NCI-H345 treated with DMSO at 0.1 percent for 48 hours (cell line): Measurements from ENCODE around the gene ANXA4.
"Not testable (repeated sequence)": the region's sequence is repeated elsewhere in the genome, so short reads cannot be mapped to it uniquely, and the experiment has no call there.

Source experiments
- DNase-seq: peaks from one replicate; lab custom pipeline; 2025; ENCODE audit not compliant: unreplicated experiment; lab: John Stamatoyannopoulos, UW

ANXA4 gene

DNA sequence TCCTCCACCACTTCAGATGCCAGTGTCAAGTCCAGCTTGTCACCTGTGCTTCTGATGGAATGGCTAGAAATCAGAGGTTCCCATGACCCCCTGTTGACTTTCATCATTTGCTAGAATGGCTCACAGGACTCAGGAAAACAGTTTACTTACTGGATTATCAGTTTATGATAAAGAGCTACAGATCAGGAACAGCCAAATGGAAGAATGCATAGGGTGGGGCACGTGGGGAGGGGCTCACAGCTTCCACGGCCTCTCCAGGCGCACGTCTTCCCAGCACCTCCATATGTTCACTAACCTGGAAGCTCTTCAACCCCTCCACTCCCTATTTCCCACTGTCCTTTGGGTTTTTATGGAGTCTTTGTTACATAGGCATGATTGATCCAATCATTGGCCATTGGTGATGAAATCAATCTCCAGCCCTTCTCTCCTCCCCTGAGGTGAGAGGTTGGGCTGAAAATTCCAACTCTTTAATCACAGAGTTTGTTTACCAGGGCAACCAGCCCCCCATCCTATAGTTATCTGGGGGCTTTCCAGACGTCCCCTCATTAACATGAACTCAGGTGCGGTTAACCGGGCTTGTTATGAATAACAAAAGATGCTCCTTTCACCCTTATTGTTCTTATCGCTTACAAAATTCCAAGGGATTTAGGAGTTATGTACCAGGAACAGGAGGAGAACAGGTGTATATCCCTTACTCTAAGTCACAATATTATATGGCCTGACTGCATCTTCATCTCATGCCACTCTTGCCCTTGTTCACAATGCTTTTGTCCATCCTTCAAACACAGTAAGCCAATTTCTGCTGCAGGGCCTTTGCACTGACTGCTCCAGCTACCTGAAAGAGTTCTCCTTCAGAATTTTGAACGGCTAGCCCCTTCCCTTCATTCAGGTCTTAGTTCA is 35.2 kb downstream of the ANXA4 start:
- no peak for DNase-seq

DNA sequence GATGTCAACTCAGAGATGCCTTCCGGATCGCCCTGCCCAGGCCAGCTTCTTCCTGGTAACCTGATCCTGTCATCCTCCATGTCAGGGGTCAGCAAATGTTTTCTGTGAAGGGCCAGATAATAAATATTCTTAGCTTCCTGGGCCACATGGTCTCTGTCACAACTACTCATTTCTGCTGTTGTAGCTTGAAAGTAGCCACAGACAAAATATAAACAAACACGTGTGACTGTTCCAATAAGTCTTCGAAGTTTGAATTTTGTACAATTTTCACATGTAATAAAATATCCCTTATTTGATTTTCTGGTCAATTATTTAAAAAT is 35.8 kb downstream of the ANXA4 start:
- no peak for DNase-seq

DNA sequence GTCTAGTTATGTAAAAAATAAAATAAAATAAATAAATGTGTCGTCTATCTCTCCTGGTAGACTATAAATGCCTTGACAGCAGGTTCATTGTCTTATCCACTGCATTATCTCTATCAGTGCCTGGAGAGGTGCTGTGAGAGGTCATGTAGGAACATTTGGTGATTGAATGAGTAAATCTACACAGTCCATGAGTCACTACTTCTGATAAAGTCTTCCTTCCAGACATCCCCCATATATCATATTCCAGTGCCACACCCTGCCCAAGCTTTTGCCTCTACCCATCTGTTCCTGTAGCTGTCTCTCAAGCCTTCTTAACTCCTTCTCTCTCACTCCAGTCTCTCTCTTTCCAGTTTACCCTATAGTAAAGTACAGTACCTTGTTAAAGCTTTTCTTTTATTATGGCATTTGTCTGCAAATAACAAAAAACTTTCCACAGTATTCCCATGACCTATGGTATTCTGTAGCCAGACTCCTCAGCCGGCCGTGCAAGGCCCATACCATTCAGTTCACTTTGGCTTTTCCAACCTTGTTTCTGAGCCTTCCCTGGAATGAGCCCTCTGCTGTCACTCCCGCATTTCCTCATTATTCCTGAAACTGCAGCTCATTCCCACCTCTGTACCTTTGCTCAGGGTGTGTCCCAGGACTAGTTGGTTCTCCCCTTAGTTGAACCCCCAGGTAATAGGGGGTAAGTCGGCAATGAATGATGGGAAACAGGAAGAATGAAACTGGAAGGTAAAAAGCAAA is 37.5 kb downstream of the ANXA4 start:
- no peak for DNase-seq

DNA sequence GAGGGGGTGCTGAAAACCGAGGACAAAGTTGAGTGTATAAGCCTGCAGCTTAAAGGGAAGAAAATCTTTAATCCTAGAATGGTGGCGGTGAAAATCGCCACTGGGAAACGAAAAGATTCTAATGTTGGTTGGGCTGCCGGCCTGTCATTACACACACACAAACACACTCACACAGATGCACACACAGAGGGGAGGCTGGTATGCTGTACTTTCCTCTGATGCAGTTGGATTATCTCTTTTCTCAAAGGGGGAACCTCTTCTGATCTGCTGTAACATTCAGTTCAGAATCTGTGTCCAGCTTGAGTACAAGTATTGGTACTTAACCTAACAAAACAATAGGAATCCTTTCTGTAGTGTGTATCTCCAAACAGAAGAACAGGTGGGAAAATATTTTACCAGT is 39.0 kb downstream of the ANXA4 start:
- no peak for DNase-seq

DNA sequence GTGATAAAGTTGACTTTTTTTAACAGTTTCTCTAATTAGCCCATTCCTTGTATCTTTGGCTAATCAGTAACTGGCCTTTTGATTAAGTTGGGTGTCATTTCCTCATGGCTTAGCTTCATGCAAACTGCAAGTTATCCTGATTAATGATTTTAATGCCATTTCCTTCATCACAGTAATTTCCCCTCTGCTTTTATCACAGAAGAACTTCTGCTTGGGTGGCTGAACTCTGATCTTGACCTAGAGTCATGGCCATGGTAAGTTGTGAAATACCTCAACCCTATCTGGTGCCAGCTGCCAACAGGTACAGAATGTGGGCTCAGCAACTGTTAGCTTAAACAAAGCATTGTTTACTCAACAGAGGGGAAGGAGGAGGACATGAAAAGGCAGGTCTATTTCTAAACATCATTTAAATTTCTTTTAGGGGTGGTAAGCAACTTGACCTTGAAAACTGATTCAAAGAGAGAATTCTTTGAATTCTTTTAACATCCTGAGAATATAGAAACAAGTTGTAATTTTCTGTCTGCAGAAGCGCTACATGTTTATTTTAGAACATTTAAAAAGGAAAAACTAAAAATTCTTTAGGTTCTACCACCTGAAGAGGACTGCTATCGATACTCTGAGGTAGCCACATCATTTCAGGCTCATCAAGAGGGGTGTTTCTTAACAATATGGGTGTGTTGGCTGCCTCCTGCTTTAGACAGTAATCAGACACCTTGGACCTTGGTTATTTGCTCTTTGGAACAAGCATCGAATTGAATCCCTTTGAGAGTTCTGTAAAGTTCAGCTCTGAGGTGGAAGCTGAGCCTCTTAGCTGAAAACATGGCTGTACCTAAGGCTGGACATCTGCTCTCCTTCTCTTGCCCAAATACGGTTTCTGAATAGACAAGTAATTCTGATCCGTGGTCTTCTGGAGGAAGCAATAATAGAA is 39.7 kb downstream of the ANXA4 start:
- DNase-seq: peak; percentile 30

DNA sequence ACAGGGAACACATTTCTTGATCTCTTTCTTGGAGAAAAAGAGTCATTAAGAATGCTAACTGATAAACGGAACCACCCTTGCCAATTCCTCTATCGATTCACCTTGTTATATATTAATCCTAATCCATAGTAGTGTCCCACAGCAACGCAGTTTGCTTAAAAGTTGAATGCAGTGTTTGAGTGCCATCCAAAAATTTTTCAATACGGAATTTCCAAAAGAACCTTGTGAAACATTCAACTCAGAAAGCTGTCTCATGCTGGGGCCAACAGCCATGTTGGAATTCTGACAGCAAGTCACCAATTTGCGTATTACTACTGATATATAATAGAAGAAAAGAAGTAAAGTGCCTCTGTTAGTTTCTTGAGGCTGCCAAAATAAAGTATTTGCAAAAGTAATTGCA is 42.3 kb downstream of the ANXA4 start:
- no peak for DNase-seq

DNA sequence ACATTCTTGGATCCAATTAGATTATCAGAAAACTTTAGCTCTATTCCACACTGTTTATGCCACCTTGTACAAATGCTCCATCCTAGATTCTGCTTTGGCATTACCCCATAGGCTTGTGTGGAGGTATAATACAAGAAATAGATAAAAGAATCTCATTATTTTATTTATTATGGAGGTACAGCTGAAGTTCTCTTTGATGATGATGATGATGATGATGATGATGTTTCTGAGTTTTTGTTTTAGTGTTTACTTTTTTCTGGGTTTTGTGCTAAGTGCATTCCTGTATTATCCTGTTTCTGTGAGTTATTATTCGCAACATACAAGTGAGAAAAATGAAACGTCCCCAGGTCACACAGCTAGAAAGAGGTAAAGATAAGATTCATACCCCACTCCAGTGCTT is 43.4 kb downstream of the ANXA4 start:
- DNase-seq: no peak

DNA sequence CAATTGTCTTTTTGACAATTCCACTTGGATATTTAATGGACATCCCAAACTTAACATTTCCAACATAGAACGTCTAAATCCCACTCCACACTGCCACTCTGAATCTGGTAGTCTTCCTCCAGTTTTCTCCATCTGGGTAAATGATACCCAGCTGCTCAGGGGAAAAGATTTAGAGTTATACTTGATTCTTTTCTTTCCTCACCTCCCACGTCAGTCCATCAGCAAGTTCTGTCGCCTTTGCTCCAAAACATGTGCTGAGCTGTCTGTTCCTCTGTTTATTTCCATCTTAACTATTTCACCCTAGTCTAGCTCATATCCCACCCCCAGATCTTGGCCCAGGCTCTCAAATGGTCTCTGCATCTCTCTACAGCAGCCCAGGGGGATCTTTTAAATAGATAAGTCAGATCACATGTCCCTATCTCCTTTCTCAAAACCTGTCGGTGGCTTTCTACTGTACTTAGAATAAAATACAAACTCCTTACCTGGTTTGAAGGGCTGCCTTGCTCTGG is 44.2 kb downstream of the ANXA4 start:
- DNase-seq: no peak

DNA sequence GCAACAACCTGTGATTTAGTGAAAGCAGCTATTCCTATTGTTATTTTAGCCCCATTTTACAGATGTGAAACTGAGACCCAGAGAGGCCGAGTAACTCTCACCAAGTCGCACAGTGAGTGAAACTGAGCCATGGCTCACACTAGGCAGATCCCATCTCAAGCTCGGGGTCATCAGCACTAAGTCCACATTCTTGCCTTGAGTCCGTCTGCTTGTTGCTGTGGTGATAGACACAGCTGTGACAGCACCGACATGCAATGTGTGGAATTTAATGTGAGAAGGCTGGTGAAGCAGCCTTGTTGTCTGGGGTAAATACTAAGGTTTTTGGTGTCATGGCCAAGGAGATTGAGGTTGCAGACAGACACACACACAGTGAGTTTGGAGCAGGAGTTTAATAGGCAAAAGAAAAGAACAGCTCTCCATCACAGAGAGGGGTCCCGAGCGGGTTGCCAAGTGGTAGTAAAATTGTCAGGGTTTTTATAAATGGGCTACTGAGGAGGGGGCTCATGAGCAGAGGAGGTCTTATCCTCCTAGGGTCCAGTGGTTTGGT is 47.3 kb downstream of the ANXA4 start:
- DNase-seq: no peak

DNA sequence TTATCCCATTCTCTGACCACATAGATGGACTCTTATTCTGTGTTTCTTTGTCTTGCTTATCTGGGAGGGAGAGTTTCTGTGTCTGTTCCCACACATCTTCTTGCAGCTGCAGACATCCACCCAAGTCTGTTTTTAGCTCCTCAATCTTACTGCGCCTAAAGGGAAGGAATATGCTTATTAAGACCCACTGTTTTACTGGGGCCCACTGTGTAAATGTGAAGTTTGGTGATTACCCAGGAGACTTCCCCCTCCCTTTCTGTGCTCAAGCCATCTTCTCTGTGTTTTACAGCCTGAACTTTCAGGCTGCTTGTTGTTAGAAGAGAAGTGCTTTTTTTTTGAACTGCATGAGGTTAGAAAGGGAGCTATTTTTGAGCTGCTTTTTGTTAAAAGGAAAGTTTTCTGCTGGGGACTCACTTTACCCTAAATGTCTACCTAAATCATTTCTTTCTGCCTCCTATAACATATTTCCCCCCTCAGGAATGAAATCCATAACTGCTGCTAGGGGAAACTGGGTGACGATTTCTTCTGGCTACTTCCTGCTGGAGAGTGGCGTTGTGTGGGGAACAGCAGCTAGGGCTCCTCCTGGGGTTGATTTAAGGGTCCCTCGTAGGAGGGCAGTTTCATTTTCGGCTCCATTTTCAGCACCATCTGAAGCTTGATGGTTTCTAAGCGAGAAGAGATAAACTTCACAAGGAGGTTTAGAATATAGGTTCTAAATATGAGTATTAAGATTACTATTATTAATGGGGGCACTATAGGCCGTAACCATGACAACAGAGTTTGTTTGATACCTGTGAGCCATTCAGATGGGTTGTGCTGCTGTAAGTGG is 48.1 kb downstream of the ANXA4 start:
- DNase-seq: no peak

DNA sequence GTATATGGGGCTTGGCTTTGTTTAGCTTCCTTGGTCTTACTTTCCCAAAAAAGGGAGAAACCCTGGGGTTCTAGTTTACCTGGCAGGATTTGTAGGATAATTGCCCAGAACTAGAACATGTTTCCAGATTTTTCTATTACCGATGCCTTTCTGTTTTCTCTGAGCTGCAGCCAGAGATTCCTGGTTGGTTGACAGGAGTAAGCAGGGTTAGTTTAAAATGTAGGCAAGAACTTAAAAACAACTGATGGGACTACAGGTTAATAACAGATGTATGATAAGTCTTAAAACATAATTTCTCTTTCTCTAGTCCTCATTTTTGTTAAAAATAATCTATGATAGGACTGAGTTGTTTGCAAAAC is 48.6 kb downstream of the ANXA4 start:
- DNase-seq: no peak

DNA sequence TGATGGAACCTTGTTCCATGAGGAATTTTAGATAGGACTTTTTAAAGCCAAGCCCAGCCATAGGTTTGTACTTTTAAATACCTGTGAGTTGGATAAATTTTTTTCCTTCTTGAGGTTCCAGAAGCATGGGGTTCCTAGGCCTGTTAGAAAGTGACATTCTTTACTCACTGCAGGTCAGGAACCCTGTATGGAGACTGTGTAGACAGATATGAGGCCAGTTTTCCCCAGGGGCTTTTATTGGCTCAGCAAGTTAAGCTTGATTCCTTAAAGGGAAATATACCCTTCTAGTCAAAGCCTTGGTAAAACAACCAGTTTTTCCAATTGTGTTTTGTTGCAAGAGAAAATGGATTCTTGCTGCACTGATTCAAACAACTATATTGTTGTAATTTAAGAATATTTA is 49.1 kb downstream of the ANXA4 start:
- DNase-seq: no peak

DNA sequence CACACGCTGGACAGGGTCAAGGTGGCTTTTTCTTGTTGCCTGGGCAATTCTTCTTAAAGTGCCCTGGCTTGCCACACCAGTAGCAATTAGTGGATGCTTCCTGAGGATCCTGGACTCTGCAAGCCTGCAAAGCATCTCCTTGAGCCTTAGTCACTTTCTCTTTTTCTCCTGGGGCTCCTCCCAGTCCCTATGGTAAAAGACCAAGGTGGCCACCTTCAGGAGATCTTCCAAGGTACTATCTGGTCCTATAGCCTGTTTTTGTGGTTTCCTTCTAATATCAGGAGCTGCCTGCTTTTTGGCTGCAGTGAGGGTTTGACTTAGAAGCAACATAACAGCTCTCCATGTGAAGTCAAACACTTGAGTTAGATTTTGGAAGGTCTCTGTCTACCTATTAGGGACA is 54.2 kb downstream of the ANXA4 start:
- no peak for DNase-seq

DNA sequence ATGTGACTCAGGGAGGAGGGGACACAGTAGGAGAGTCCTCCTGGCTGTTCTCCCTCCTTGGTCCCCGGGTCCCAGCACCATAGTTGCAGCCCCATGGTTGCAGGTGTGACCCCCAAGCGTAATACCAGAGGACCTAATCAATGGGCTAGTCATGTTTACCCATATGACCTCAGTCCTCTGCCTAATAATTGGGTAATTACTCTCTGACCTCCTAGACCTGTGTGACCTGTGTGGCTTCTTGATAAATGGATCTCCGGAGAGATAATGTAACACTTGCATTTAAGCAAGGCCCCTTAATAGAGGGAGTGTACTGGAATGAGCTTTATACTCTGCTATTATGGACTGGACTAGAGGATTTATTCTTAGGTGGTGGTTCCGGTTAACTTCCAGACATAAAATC is 55.3 kb downstream of the ANXA4 start:
- DNase-seq: no peak

DNA sequence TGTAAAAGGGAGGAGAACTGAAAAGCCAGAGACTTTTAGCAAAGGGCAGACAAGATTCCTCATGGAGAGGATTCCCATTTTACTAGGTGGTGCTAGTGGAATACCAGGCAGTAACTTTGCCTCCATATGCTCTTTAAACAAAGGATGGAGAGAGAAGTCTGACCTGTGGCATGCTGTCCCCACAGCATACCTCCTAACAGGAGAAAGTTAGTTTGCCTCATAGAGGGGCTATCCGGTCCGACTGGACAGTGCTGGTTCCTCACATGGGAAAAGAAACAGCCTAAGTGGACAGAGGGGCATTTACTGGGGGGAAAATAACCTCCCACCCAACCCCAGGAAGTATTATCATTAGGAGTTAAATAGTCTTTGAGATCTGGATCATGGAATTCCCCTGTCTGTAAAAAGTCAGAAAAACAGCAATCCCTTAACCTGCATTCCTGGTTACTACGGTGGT is 55.9 kb downstream of the ANXA4 start:
- DNase-seq: no peak

DNA sequence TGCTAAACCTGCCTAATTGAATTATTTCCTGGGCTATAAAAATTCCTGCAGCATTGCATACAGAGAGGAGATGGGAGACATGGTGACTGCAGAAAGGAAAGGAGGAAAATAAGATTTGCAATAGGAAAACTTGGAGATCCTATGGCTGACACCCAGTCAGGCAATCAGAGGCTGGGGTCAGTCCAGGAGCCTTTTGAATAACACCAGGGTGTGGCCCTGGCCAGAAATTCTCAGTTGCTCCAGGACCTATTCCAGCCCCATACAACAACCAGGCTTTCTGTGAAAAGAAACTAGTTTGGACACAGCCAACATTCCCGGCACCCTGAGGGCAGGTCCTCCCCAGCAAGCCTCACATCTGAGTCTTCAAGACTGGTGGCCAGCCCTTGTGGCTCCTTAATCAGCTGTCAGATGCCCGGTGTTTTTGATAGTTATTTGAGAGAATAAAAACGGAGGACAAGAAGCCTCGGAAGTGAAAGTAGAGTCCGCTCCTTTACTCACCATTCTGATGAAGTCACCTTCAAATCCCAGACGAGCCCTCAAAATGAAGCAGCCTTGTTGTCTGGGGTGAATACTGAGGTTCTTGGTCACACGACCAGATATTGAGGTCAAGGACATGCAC is 56.5 kb downstream of the ANXA4 start:
- DNase-seq: no peak

DNA sequence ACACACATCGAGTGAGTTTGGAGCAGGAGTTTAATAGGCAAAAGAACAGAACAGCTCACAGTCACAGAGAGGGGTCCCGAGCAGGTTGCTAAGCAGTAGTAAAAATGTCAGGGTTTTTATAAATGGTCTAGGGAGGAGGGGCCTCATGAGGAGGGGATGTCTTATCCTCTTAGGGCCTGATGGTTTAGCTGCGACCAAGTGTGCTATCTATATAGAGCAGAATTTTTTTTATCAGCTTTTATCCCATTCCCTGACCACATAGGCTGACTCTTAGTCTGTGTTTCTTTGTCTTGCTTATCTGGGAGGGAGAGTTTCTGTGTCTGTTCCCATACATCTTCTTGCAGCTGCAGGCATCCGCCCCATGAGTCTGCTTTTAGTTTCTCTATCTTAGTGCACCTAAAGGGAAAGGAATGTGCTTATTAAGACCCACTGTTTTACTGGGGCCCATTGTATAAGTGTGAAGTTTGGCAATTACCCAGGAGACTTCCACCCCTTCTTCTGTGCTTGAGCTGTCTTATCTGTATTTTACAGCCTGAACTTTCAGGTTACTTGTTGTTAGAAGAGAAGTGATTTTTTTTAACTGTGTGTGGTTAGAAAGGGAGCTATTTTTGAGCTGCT is 57.1 kb downstream of the ANXA4 start:
- DNase-seq: no peak

DNA sequence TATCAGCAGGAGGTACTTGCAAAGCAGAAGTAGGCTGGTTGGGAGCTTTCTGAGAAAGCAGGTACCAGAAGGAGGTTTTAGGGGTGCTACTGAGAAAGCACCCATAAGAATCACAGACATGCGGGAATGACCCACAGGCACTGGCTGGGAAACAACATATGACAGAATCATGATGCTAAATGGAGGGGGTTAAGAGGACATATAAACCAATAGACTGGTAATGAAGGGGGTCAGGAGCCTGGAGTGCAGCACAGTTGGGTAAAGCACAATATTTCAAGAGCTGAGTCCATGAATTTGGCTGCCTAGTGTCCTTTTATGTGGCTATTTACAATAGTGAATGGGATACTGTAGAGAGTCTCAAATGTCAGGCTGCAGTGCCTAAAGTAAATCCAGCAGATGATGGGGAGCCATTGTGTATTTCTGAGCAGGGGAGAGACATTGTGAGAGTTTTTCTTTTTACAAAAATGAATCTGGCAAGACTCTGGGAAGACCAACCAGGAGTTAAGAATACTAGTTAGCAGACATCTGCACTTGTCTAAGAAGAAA is 59.9 kb downstream of the ANXA4 start:
- peak; percentile 22 for DNase-seq

DNA sequence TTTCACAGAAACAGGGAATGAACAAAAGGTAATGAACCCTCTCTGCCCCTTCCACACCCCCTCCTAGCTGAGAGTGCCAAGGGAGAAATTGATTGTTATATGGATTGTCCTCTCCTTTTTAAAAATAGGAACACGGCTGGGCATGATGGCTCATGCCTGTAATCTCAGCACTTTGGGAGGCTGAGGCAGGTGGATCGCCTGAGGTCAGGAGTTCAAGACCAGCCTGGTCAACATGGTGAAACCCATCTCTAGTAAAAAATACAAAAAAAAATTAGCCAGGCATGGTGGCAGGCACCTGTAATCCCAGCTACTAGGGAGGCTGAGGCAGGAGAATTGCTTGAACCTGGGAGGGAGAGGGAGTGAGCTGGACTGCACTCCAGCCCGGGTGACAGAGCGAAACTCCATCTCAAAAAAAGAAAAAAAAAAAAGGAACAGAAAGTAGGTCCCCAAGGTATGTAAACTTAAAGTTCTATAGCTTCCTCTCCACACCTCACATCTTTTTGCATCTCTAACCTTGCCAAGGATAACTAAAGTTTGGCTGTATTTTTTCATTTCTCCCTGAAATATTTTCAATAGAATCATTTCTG is 60.9 kb downstream of the ANXA4 start:
- DNase-seq: not testable (repeated sequence)
